GM18870 (cell line): ENCODE data around the gene ERG.

Experiments
- ATAC-seq: cut with Tn5 transposase; IDR thresholded peaks from one replicate; pipeline ENCODE4 v1.9.1; 2021; ENCODE audit warnings: moderate library complexity; ENCODE audit not compliant: unreplicated experiment

ERG gene

GRCh38 chr21:38438462-38438893 lies 59.8 kb downstream of the ERG start:
- ATAC-seq = no peak

GRCh38 chr21:38436341-38436740 lies 61.9 kb downstream of the ERG start:
- ATAC-seq = no peak

GRCh38 chr21:38434913-38435533 lies 63.3 kb downstream of the ERG start:
- ATAC-seq = no peak

- ATAC-seq = no peak
Measured at GRCh38 chr21:38433471-38433870, 64.8 kb downstream of the ERG start.

GRCh38 chr21:38430401-38430984 lies 67.8 kb downstream of the ERG start:
- no peak for ATAC-seq

- no peak for ATAC-seq
Measured at GRCh38 chr21:38429011-38429410, 69.3 kb downstream of the ERG start.

- ATAC-seq = no peak
Measured at GRCh38 chr21:38428211-38428610, 70.1 kb downstream of the ERG start.

GRCh38 chr21:38424305-38425019 lies 73.8 kb downstream of the ERG start:
- ATAC-seq = no peak

- ATAC-seq = no peak
Measured at GRCh38 chr21:38422082-38422481, 76.2 kb downstream of the ERG start.

GRCh38 chr21:38420140-38420539 lies 78.1 kb downstream of the ERG start:
- ATAC-seq = no peak

- no peak for ATAC-seq
Measured at GRCh38 chr21:38417726-38418125, 80.6 kb downstream of the ERG start.

- ATAC-seq = no peak
Measured at GRCh38 chr21:38416791-38417190, 81.5 kb downstream of the ERG start.

- ATAC-seq = no peak
Measured at GRCh38 chr21:38413958-38414548, 84.2 kb downstream of the ERG start.

- no peak for ATAC-seq
Measured at GRCh38 chr21:38410466-38410865, 87.8 kb downstream of the ERG start.

GRCh38 chr21:38409907-38410306 lies 88.4 kb downstream of the ERG start:
- no peak for ATAC-seq

GRCh38 chr21:38404177-38404576 lies 94.1 kb downstream of the ERG start:
- ATAC-seq = no peak

GRCh38 chr21:38402795-38403194 lies 95.5 kb downstream of the ERG start:
- ATAC-seq = no peak

GRCh38 chr21:38402291-38402690 lies 96.0 kb downstream of the ERG start:
- ATAC-seq = no peak

- no peak for ATAC-seq
Measured at GRCh38 chr21:38401191-38401926, 96.9 kb downstream of the ERG start.

- ATAC-seq = no peak
Measured at GRCh38 chr21:38400195-38400919, 97.9 kb downstream of the ERG start.

- ATAC-seq = no peak
Measured at GRCh38 chr21:38399103-38399502, 99.2 kb downstream of the ERG start.
